Putamen (tissue), 1 donor: ENCODE data around the gene MRPL54.
A peak's percentile ranks its signal among the peaks of the same experiment; 100 is the strongest.
"Not testable (repeated sequence)": the region's sequence is repeated elsewhere in the genome, so short reads cannot be mapped to it uniquely, and the experiment has no call there.

Source experiments
- DNase-seq: peaks from one replicate; pipeline ENCODE4 v3.0.0-alpha.2; 2016; ENCODE audit warnings: low spot score

The MRPL54 gene

DNA sequence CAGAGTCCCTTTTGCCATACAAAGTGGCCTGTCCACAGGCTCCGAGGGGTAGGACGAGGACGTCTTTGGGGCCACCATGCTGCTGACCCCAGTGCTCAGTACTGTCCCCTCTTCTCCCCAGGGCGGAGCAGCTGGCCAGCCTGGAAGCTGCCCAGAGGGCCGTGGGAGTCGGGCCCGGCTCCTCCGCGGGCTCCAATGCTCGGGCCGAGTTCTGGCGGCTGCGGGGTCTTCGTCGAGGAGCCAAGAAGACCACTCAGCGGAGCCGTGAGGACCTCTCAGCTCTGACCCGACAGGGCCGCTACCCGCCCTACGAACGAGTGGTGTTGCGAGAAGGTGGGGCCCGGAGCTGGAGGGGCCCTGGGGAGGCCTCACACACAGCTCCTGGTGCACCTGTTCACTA lies 22.1 kb upstream of the MRPL54 start:
- no peak for DNase-seq

DNA sequence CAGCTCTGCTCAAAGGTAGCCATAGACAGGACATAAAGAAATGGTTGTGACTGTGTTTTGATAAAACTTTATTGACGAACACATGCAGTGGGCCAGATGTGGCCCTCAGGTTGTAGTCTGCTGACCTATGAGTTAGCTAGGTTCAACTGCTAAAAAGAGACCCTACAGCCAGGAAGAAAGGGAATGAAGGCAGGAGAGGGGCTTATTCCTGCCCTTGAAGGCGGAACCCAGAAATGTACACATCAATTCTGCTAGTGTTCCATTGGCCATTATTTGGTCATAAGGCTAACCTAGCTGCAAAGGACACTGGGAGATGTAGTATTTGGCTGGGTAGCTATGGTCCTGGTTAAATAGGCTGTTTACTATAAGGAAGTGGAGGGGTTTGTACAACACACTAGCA lies 19.0 kb upstream of the MRPL54 start:
- no peak for DNase-seq

DNA sequence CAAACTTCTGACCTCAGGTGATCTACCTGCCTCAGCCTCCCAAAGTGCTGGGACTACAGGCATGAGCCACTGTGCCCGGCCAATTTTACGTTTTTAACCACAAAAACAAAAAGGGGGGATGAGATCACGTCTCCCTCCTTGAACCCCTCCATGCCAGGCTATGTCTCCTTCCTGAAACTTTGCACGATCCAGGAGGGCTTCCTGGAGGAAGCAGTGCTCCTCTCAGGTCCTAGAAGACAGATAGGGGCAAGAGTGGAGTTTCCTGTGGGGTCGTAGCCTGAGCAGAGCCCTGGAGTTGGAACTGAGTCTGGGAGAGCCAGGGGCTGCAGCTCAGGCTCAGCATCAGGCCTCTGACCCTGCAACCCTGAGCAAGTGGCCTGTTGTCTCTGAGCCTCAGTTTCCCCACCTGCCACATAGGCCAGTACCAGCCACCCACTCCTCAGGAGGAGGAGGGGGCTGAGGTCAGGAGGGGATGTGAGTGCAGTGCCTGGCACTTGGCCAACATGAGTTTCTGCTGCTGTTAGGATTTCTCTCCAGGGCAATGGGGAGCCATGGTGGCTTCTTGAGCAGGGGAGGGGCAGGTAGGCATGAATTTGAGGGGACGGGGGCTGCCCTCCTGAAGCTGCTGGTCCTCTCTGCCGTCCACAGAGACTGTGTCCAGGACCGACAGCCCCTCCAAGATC lies 17.0 kb upstream of the MRPL54 start:
- no peak for DNase-seq

DNA sequence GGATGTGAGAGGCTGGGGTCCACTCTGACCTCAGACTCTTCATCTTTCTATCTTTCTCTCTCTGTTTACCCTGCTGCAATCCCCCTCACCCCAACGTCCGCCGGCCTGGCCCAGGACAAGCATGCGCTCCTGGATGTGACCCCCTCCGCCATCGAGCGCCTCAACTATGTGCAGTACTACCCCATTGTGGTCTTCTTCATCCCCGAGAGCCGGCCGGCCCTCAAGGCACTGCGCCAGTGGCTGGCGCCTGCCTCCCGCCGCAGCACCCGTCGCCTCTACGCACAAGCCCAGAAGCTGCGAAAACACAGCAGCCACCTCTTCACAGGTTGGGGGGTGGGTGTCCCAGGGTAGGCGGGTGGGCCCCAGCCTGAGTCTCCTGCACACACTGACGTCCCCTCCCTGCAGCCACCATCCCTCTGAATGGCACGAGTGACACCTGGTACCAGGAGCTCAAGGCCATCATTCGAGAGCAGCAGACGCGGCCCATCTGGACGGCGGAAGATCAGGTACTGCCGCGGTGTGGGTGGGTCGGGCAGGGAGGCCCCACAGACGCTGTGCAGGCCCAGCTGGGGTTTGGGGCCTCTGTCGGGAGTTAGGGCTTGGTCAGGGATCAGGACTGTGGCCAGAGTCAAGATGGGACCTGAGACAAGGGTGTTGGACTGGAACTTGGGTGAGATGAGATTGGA lies 16.0 kb upstream of the MRPL54 start:
- DNase-seq: no peak

DNA sequence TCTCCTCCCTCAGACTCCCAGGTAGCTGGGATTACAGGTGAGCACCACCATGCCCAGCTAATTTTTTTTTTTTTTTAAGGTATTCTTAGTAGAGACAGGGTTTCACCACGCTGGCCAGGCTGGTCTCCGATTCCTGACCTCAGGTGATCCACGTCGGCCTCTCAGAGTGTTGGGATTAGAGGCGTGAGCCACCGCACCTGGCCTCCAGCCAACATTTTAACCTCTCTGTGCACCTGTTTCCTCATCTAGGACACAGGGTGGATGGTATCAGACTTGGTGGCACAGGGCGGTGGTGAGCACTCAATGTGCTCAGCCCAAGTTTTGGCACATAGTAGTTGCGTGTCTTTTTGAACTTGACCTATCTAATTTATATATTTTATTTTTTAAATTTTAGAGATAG lies 13.5 kb upstream of the MRPL54 start:
- no peak for DNase-seq

DNA sequence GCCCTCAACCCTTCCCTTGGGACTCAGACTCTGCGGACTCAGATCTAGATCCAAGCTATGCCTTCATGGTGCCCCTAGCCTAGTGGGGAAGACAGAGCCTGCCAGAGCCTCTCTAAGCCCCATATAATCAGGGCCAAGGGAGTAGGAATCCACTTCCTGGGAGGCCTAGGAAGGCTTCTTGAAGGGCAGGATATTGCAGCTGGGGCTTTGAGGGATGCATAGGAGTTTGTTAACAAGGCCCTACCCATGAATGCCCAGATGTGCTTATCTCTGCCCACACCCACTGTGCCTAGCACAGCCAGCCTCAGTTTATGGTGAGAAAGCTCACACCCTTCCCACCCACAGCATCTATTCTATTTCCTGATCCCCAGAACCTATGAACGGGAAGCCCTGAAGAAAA lies 12.3 kb upstream of the MRPL54 start:
- DNase-seq: no peak

DNA sequence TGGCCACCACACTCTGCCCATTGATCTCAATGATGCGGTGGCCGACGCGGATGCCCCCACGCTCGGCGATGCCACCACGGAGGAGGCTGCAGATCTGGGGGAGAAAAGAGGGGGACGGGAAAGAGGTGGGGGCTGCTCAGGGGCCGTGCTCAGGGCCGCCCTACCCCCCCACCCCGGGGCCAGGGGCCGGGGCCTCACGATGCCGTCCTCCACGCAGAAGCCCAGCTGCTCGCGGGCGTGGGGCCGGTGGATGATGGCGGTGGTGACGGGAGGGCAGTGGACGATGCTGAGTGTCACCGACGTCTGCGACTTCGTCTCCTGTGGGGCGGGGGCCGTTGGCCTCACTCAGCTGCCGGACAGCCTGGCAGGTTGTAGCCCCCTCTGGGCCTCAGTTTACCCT lies 11.2 kb upstream of the MRPL54 start:
- no peak for DNase-seq

DNA sequence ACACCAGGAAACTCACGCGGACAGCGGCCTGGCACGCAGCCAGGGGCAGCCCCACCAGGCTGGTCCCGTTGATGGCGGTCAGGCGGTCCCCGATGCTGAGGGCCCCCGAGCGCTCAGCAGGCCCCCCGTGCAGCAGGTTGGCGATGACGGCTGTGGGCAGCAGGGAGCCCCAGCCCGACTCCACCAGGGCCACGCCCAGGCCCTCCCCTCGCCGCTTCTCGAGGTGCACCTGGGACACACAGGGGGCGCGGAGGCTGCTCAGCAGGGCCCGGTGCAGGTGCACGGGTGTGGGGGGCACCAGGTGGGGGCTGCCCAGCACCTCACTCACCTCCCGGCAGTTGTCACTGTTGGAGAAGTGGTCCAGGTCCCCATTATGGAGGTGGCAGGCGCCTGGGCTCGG lies 10.0 kb upstream of the MRPL54 start:
- no peak for DNase-seq

DNA sequence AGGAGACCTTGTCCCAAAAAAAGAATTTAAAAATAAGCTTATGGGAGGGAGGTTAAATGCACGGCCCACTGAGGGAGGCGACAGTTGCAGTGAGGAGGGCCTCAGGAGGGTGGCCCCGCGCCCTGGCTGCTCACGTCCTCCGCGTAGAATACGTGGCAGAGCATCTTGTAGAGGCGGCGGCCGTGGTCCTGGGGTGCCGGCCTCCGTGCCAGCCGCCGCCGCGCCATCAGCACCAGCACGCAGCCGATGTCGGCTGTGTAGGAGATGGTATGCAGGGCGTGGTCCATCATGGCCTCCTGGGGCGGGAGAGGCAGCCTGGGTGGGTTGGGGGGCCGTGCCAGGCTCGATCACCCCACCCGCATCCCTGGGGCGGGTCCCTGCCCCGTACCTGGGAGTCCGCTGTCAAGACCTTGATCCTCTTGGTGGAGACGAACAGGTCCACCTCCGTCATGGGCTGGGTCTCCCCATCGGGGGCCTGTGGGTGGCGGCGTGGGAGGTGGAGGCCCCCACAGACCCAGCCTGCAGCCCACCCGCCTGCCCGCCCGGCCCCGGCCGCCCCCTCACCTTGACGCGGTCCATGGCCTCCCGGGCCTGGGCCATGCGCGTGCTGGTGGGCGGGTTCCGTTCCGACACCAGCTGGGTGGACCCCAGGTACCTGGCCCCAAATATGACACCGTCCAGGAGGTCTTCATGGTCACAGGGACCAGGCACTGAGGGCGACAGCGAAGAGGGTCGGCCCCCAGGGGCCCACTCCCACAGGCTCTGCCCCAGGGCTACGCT lies 8.7 kb upstream of the MRPL54 start:
- no peak for DNase-seq

DNA sequence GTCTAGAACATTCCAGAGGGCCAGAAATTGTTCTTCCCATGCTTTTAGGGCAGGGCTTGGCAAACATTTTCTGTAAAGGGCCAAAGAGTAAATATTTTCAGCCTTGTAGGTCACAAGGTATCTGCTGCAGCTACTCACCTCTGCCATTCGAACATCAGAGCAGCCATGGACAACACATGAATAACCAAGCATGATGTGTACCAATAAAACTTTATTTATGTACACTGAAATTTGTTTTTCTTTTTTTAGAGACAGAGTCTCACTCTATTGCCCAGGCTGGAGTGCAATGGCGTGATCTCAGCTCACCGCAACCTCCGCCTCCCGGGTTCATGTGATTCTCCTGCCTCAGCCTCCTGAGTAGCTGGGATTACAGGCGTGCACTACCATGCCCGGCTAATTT lies 4.8 kb upstream of the MRPL54 start:
- not testable (repeated sequence) for DNase-seq

DNA sequence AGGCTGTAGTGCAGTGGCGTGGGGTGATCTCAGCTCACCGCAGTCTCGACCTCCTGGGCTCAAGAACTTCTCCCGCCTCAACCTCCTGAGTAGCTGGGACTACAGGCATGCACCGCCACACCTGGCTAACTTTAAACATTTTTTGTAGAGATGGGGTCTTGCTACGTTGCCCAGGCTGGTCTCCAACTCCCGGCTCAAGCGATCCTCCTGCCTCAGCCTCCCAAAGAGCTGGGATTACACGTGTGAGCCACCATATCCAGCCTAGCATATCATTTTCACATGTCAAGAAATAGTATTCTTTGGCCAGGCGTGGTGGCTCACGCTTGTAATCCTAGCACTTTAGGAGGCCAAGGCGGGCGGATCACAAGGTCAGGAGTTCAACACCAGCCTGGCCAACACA lies 4.2 kb upstream of the MRPL54 start:
- DNase-seq: not testable (repeated sequence)

DNA sequence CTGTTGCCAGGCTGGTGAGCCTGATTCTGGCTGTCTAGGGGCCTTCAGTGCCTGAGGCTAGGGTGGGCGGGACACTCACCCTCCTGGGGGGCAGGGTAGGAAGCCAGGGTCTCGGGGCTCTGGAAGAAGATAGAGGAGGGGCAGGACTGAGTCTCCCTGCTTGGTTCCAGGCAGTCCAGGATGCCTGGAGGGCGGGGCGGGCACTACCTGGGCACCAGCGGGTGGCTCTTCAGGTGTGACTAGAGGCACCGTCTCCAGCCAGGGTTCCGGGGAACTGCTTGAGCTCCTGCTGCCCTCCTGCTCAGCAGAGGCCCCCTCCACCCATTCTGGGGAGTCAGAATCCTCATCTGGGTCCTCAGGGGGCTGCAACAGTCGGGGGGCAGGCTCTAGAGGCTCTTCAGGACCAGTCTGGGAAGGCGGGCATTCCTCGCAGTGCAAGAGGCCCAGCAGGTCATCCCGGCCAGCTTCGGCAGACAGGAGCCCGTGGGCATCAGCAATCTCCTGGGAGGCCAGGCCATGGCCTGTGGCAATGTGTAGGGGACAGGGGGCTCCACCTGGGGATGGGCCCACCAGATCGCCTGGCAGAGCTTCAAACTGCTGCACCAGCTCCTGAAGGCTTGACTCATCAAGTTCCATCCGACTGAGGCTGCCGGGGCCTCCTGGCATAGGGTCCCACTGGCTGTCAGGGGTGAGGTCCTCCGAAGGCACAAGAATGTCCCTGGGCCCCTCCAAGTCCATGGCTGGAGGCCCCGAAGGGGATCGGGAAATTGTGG lies 2.8 kb upstream of the MRPL54 start:
- DNase-seq: no peak

DNA sequence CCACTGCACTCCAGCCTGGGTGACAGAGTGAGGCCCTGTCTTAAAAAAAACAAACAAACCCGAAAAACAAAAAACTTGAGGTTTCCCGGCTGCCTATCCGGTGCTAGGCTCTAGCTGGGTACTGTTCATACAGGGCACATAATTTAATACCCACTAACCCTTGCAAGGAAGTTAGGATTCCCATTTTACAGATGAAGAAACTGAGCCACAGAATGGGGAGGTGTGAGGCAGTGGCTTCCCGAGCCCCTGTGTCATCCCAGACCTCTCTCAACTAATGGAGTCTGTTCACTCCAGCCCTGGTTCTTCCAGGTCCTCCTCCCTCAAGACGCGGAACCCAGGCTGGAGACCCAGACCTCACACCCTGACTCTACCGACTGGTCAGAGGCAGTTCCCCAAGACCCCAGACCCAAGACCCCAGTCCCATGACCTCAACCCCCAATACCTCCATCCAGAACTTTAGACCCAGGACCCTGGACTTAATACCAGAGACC lies 1.6 kb upstream of the MRPL54 start:
- DNase-seq: peak; percentile 13

DNA sequence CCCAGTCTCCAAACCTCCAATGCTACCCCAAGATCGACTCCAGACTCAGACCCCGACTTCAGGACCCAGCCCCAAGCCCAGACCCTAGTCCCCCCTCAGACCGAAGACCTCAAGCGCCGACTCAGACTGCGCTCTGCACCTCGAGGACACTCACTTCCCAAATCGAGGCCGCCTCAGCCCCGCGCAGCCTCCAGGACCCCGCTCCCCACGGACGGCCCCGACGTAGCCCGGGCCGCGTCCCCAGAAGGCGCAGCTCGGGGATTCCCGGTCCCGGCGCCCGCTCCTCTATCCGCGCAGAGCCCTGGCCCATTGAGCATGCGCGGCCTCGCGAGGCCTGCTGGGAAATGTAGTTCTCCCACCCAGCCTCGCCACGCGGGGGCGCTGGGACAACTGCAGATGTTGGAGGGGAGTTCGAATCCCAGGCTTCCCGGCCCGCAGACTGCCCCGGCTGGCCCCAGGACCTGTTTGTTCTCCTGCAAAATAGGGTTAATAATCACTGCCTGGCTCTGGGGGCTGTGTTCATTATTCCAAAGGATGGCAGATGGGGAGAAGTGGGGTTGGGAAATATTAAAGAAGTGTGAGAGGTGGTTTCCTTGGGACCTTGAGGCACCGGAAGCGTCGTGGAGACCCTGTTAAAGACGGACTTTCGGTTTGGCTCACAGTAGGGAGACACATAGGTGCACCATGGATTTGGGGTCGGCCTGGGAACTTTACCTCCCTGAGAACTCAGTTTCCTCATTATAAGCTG lies 926 bp upstream of the MRPL54 start, which contains the start of gene APBA3:
APBA3 (minus strand) TSS at position 311 of the 748 bp plus-strand sequence. CDS start 1,428 bp downstream, outside the sequence.
- DNase-seq: peak; percentile 87

DNA sequence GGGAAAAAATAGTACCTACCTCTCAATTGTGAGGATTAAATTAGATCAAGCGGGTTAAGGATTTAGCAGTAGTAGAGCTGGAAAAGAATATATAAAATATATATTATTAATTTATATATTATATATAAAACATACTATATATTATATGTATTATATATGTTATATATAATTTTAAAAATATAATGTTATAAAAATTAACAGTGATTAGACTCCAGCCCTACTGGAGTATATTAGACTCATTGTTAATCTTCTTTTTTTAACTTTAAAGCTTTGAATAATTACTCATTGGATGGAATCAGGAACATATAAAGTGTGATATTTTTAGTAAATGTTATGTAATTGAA lies 380 bp upstream of the MRPL54 start:
- no peak for DNase-seq

DNA sequence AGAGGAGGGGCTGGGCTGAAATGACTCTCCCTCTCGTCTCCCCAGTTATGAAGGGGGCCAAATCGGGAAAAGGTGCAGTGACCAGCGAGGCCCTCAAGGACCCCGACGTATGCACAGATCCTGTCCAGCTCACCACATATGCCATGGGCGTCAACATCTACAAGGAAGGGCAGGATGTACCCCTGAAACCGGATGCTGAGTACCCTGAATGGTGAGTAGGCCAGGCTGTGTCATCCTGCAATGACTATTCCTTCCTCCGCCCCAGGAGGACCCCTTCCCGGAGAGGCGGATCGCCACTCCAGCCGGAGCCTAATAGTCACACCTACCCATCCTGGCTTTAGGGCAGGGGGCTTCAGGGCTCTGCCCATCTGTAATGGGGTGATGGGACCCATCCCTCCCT lies 2.6 kb downstream of the MRPL54 start:
- DNase-seq: no peak

DNA sequence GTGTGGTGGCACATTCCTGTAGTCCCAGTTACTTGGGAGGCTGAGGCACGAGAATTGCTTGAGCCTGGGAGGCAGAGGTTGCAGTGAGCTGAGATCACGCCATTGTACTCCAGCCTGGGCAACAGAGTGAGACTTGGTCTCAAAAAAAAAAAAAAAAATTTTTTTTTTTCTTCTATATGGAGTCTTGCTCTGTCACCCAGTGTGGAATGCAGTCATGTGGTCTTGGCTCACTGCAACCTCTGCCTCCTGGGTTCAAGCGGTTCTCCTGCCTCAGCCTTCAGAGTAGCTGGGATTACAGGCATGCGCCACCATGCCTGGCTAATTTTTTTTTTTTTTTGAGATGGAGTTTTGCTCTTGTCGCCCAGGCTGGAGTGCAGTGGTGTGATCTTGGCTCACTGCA lies 3.3 kb downstream of the MRPL54 start:
- DNase-seq: not testable (repeated sequence)

DNA sequence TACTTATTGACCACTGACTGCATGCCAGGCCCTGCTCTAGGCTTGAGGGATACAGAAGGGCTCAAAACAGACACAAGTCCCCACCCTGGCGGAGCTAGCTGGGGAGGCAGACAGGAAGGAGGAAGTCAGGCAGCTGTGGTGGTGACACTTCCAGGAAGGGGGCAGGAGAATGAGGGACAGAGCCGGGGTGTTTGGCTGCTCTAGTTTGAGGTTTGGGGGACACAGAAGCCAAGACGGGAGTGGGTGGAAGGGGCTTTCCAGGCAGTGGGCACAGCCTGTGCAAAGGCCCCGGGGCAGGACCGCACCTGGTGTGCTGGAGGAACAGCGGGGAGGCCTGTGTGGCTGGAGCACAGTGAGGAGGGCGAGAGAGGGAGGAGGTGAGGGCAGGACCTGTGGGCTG lies 4.0 kb downstream of the MRPL54 start:
- DNase-seq: no peak

DNA sequence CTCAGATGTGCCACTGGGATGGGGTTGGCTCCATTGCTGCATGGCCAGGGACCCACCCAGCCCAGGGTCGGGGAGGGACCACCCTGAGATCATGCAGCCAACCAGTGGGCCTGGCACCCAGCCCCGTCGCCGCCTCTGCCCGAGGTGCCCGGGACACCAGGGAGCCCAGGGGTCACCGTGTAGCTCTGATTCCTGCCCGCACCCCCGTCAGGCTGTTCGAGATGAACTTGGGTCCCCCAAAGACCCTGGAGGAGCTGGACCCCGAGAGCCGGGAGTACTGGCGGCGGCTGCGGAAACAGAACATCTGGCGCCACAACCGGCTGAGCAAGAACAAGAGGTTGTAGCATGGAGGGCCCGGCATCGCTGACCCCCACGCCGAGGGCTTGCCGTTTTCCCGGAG lies 4.6 kb downstream of the MRPL54 start:
- DNase-seq: no peak

DNA sequence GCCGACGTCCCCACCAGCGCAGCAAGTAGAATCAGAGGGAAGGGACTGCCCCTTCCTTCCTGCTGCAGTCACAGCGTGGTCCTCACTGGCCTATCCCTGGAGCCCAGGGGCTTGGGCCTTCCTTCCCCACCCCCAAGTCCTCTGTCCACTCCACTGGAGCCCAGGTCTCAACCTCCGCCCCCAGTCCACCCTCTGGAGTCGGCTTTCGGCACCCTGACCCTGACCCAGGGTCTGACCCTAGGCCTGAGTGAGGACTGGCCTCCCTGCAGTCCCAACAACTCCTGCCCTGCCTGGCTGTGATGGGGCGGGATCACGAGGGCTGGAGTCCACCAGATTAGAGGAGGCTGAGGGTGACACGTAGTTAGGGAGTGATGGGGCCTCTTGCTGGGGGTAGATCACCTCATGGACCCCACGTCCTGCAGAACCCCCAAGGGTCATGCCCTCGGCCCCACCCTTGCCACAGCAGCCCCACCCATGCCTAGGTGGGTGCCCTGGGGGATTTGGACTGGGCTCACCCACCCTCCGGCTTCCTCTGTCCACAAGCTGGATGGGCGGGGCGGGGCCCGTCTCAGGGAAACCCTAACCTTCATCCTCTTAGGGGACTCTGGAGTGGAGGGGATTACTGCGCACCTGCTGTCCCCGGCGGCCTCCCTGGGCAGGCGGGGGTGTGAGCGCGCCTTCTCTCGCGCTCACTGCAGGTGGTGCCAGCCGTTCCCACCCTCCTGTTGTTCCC lies 5.7 kb downstream of the MRPL54 start:
- no peak for DNase-seq

DNA sequence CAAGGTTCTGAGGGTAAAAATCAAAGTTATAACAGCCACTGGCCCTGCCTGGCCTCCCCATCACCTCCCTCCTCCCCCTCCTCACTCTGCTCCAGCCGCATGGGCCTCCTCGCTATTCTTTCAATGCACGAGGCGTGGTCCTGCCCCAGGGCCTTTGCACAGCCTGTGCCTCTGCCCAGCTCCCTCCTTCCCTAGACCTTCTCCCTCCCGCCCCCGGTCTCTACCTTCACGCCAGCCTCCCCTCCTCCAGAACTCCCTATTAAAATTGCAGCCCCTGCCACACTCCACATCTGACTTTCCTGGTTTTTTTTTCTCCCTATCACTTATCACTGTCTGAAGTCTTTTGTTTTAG lies 6.2 kb downstream of the MRPL54 start:
- DNase-seq: no peak
